ENCODE data around the gene RNF38.

The RNF38 gene

DNA sequence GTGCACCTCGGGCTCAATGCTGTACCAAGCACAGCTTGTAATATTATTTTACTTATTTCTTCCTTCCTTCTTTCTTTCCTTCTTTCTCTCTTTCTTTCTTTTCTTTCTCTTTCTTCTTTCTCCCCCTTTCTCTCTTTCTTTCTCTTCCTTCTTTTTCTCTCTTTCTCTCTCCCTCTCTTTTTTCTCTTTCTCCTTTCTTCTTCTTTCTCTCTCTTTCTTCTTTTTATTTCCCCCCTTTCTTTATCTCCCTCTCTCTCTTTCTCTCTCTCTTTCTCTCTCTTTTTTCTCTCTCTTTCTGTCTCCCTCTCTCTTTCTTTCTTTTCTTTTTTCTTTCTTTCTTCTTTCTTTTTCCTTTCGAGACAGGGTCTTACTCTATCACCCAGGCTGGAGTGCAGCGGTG, 109.1 kb downstream of the RNF38 start:
- DNase-seq: no peak

DNA sequence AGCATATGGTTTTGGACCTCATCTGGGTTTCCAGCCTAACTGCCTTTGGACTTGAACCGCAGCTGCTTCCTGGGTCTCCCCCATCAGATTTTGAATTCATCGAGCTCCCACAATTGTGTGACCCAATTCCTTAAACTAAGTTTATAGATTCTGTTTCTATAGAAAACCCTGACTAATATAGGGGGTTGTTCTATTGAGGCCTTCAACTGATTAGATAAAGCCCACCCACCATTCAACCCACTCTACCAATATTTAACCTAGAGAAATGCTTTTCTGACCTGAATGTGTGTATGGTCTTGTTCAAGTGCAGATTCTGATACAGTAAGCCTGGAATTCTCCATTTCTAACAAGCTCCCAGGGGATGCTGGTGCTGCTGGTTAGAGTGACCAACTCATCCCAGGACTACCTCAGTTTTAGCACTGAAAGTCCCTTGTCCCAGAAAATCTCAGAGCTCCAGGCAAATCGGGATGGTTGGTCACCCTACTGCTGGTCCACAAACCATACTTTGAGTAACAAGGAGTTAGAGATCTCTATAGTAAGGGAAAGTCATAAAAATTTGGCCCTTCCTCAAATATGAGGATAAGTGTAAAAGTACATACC, 110.1 kb downstream of the RNF38 start:
- no peak for DNase-seq

DNA sequence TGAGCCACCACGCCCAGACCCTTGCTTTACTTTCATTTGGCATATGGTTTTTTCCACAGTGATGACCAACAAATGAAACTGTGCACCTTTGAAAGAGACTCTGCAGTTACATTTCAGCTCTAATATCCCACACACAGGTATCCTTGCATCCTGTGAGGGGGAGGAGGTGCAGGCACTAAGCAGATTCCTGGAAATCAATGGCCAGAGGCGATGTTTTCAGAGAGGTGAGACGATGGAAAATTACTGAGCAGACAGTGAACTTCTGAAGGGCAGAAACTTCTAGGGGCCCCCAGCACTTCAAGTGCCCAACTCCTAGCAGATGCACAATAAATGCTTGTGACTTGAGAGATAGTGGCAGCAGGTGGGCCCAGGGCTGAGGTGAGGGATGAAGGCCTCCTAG, 112.0 kb downstream of the RNF38 start:
- no peak for DNase-seq

Data from left hindlimb (tissue), 1 donor.